GM18951 (cell line): ENCODE measurements around the gene RAB11B.
"Not testable (repeated sequence)": the region's sequence is repeated elsewhere in the genome, so short reads cannot be mapped to it uniquely, and the experiment has no call there.

Experiments
- POLR2A ChIP-seq: IDR thresholded peaks from 4 replicates; pipeline ENCODE4 v1.6.1; 2011; ENCODE audit warnings: mild to moderate bottlenecking; ENCODE audit not compliant: insufficient read length, insufficient read depth; ENCODE audit errors: extremely low read depth
- in situ Hi-C: fragments of 300-500 bp; cut with MboI; formaldehyde crosslinking; loops from one replicate; pipeline ENCODE4 v1.12.0; 2022; ENCODE audit warnings: low sequenced_read_pairs, mixed read lengths, inconsistent platforms; ENCODE audit not compliant: unreplicated experiment

Gene RAB11B

GRCh38 chr19:8361921-8362793 lies 28.0 kb upstream of the RAB11B start:
- no peak for TF ChIP-seq POLR2A
- in situ Hi-C loops, result no loop called here

DNA sequence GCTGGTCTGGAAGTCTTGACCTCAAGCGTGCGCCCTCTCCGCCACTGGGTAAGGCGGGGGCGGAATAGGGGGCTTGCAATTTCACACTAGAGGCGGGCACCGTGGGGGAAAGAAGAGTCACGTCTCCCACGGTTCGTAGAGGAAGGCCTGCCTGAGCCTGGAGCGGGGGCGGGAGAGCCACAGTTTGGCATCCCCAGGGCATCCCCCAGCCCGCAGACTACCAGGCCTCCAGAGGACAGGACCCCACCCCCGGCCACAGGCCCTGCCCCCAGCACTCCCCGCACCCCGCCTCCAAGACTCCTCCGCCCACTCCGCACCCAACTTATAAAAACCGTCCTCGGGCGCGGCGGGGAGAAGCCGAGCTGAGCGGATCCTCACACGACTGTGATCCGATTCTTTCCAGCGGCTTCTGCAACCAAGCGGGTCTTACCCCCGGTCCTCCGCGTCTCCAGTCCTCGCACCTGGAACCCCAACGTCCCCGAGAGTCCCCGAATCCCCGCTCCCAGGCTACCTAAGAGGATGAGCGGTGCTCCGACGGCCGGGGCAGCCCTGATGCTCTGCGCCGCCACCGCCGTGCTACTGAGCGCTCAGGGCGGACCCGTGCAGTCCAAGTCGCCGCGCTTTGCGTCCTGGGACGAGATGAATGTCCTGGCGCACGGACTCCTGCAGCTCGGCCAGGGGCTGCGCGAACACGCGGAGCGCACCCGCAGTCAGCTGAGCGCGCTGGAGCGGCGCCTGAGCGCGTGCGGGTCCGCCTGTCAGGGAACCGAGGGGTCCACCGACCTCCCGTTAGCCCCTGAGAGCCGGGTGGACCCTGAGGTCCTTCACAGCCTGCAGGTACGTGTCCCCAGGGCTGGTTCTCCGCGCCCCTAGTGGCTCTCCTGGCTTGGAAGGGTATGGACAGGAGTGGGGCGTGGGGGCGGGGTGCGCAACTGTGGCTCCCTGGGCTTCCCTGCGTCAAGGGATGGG lies 26.1 kb upstream of the RAB11B start, which contains the start of gene ANGPTL4:
ANGPTL4 (plus strand) TSS at position 353 of the 969 bp plus-strand sequence; CDS start at position 520, 167 bp downstream.
- in situ Hi-C loops, result no loop called here
- no peak for TF ChIP-seq POLR2A

DNA sequence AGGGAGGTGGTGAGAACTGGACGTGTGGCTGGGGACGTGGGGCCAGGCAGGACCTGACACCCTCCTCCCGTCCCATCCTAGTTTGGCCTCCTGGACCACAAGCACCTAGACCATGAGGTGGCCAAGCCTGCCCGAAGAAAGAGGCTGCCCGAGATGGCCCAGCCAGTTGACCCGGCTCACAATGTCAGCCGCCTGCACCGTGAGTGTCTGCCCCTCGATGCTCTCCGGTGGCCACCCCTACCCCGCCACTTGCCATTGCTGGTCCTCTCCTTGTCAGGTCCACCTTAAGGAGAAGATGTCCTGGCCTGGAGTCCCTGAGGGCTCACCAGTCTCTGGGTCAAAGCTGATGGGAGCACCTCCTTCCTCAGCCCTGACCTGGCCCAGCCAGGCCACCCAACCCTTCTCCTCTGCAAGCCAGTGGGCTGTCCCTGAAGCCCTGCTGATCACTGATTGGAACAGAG lies 24.0 kb upstream of the RAB11B start:
- TF ChIP-seq POLR2A, result no peak
- in situ Hi-C loops, result no loop called here

DNA sequence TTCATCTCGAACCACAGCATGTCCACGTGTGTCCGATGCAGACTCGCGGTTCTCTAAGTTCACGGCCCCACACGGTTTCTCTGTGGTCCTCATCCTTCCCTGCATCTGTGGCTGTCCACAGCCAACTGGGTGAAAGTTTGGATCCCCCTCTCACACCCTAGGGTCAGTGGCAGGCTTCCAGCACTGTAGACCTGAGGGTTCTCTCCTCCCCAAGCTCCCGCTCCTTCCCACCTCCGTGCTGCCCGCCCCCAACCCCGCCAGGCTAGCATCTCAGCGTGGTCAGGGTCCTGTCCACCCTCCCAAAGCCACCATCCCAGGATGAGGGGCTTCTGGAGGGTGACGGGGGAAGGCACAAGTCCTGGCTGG lies 23.2 kb upstream of the RAB11B start:
- TF ChIP-seq POLR2A, result no peak
- in situ Hi-C loops, result no loop called here

GRCh38 chr19:8367327-8368001 lies 22.7 kb upstream of the RAB11B start:
- no peak for TF ChIP-seq POLR2A

GRCh38 chr19:8370176-8371010 lies 19.8 kb upstream of the RAB11B start:
- in situ Hi-C loops, result no loop called here
- no peak for TF ChIP-seq POLR2A

More at GRCh38 chr19:8367327-8368001, 22.7 kb upstream of the RAB11B start:
- in situ Hi-C loops, result no loop called here

DNA sequence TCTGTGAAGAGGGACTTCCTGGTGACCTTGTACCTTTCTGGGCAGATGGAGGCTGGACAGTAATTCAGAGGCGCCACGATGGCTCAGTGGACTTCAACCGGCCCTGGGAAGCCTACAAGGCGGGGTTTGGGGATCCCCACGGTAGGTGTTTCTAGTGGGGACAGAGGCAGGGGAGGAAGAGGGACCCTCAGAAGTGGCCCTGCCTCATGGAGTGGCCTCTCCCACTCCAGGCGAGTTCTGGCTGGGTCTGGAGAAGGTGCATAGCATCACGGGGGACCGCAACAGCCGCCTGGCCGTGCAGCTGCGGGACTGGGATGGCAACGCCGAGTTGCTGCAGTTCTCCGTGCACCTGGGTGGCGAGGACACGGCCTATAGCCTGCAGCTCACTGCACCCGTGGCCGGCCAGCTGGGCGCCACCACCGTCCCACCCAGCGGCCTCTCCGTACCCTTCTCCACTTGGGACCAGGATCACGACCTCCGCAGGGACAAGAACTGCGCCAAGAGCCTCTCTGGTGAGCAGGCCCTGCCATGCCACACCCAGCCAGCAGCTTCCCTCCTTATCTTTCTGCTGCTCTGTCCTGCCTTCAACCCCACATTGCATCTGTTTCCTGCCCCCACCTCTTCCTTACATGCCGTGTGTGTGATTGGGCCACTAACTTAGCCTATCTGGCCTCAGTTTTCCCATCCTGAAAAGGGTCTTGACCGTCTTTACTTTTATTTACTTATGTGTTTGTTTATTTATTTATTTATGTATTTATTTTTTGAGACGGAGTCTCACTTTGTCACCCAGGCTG lies 19.0 kb upstream of the RAB11B start:
- in situ Hi-C loops, result no loop called here
- TF ChIP-seq POLR2A, result no peak

GRCh38 chr19:8373867-8374813 lies 16.0 kb upstream of the RAB11B start:
- TF ChIP-seq POLR2A, result no peak
- in situ Hi-C loops, result no loop called here

DNA sequence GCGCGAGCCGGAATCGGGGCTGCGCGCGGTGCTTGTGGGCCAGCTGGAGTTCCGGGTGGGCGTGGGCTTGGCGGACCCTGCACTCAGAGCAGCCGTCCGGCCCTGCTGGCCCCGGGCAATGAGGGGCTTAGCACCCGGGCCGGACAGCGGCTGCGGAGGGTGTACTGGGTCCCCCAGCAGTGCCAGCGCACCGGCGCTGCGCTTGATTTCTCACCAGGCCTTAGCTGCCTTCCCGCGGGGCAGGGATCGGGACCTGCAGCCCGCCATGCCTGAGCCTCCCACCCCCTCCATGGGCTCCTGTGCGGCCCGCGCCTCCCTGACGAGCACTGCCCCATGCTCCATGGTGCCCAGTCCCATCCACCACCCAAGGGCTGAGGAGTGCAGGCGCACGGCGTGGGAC lies 14.4 kb upstream of the RAB11B start:
- in situ Hi-C loops, result not testable (repeated sequence)

DNA sequence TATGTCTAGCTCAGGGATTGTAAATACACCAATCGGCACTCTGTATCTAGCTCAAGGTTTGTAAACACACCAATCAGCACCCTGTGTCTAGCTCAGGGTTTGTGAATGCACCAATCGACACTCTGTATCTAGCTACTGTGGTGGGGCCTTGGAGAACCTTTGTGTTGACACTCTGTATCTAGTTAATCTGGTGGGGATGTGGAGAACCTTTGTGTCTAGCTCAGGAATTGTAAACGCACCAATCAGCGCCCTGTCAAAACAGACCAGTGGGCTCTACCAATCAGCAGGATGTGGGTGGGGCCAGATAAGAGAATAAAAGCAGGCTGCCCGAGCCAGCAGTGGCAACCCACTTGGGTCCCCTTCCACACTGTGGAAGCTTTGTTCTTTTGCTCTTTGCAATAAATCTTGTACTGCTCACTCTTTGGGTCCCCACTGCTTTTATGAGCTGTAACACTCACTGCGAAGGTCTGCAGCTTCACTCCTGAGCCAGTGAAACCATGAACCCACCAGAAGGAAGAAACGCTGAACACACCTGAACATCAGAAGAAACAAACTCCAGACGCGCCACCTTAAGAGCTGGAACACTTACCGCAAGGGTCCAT lies 13.7 kb upstream of the RAB11B start:
- in situ Hi-C loops, result not testable (repeated sequence)
